ENCODE data around the gene LEUTX. TPM values are rescaled to one million over a fixed set of nuclear protein-coding genes. Genes with fewer than 3 reads are reported as not detected.

Gene LEUTX
- total RNA-seq, 2 donors from 2014 or later: not detected

DNA sequence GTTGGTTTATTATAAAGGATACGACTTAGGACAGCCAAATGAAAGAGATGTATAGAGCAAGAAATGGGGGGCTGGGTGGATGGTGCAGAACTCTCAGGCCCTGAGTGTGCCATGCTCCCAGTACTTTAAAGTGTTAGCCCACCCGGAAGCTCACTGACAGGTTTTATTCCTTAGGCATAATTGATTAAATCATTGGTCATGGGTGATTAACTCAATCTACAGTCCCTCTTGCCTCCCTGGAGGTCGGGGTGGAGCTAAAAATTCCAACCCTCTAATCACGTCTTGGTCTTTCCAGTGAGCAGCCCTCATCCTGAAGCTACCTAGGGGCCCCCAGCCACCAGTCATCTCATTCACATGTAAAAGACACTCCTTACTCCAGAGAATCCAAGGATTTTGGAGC lies 9.9 kb upstream of the LEUTX start:
- TF ChIP-seq CTCF (IDR thresholded peaks at IDR 0.05): no peak
- intact Hi-C loops (cut with DNase I): loop anchor here (10.0 kb wide), 1 partner anchor 214 kb away; no protein-coding TSS in a partner anchor
- H3K4me3 ChIP-seq: no peak overlapping the region
- no peaks in the 10 kb centered on the region for H3K9me3 ChIP-seq
- H3K36me3 ChIP-seq: no peaks in the 10 kb centered on the region
- H3K9ac ChIP-seq (ENCODE audit: low read depth in 2 of 2, low read length in 2 of 2): no peak overlapping the region
- no peak overlapping the region for H3K27ac ChIP-seq
- no peaks in the 10 kb centered on the region for H3K4me1 ChIP-seq
- no peak for DNase-seq
- H3K27me3 ChIP-seq: no peaks in the 10 kb centered on the region

- intact Hi-C loops (cut with DNase I): no loop called here
- Histone ChIP-seq H3K9ac (ENCODE audit: low read depth in 2 of 2, low read length in 2 of 2) (no peak overlapping the region), H3K27ac (no peak overlapping the region), H3K36me3 (no peaks in the 10 kb centered on the region), H3K9me3 (no peaks in the 10 kb centered on the region), H3K27me3 (no peaks in the 10 kb centered on the region), H3K4me3 (no peak overlapping the region), H3K4me1 (no peaks in the 10 kb centered on the region)
- DNase-seq: no peak
- no peak for TF ChIP-seq CTCF (IDR thresholded peaks at IDR 0.05)
Measured at GRCh38 chr19:39780894-39781293, 2.2 kb downstream of the LEUTX start.

DNA sequence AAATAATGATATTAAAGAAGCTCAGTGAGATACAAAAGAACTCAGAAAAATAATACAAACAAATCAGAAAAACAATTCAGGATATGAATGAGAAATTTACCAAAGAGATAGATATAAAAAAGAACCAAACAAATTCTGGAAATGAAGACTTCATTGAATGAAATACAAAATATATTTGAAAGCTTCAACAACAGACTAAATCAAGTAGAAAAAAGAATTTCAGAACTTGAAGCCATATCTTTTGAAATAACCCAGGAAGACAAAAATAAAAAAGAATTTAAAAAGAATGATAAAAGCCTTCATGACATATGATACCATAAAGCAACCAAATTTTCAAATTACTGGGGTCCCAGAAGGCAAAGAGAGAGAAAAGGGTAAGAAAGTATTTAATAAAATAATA lies 9.6 kb downstream of the LEUTX start:
- H3K9ac ChIP-seq (ENCODE audit: low read depth in 2 of 2, low read length in 2 of 2): no peak overlapping the region
- no peaks in the 10 kb centered on the region for H3K36me3 ChIP-seq
- no peak overlapping the region for H3K4me3 ChIP-seq
- no peaks in the 10 kb centered on the region for H3K4me1 ChIP-seq
- H3K27ac ChIP-seq: no peak overlapping the region
- intact Hi-C loops (cut with DNase I): no loop called here
- no peak for TF ChIP-seq CTCF (IDR thresholded peaks at IDR 0.05)
- H3K9me3 ChIP-seq: no peaks in the 10 kb centered on the region
- H3K27me3 ChIP-seq: no peaks in the 10 kb centered on the region
- DNase-seq: no peak

DNA sequence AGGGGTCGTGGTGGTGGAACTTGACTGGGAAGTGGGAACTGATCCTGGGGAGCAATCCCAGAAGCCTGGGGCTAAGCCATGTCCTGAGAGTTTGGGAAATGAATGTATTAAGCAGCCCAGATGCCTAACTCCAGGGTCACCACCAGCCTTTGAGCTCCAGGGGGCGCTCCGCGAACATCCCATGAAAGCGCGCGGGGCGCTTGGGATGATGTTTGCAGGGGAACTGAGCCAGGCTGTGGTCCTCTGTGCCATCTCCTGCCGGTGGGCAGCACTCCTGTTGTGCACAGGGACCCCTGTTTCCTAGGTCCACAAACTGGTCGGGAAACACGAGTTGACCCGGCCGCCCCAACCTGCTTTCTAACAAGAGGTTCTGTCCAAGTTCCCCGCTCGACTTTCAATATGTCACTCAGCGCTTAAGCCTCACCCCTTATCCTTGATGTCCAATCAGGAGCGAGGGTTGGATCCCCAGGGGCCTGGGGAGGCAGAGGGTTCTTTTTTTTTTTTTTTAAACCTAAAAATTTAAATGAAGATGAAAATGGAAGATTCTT lies 14.4 kb downstream of the LEUTX start:
- no peaks in the 10 kb centered on the region for H3K4me1 ChIP-seq
- H3K27ac ChIP-seq: no peak overlapping the region
- H3K9me3 ChIP-seq: no peaks in the 10 kb centered on the region
- TF ChIP-seq CTCF (IDR thresholded peaks at IDR 0.05): peak; percentile 83
- peak overlapping the region; percentile 36 for H3K4me3 ChIP-seq
- intact Hi-C loops (cut with DNase I): loop anchor here (5.0 kb wide), 1 partner anchor 49 kb away; no protein-coding TSS in a partner anchor
- no peak overlapping the region for H3K9ac ChIP-seq (ENCODE audit: low read depth in 2 of 2, low read length in 2 of 2)
- peak; percentile 72 for DNase-seq
- H3K36me3 ChIP-seq: no peaks in the 10 kb centered on the region
- H3K27me3 ChIP-seq: no peaks in the 10 kb centered on the region

GRCh38 chr19:39795001-39795400 lies 16.3 kb downstream of the LEUTX start:
- no peak for TF ChIP-seq CTCF (IDR thresholded peaks at IDR 0.05)
- no peak overlapping the region for H3K4me3 ChIP-seq
- H3K36me3 ChIP-seq: no peaks in the 10 kb centered on the region
- no peaks in the 10 kb centered on the region for H3K9me3 ChIP-seq
- intact Hi-C loops (cut with DNase I): no loop called here
- no peaks in the 10 kb centered on the region for H3K4me1 ChIP-seq
- no peak overlapping the region for H3K9ac ChIP-seq (ENCODE audit: low read depth in 2 of 2, low read length in 2 of 2)
- DNase-seq: no peak
- H3K27me3 ChIP-seq: no peaks in the 10 kb centered on the region
- no peak overlapping the region for H3K27ac ChIP-seq

Data from colonic mucosa (tissue), 4 donors.